ENCODE measurements around the gene ADAMTS9.

- TF ChIP-seq CTCF (IDR thresholded peaks at IDR 0.05) (no peak), POLR2A (IDR thresholded peaks at IDR 0.05) (no peak)
Observed at GRCh38 chr3:64588380-64588779, 99.4 kb downstream of the ADAMTS9 start.
